PFSK-1 (cell line): ENCODE data around the gene SLC2A6.

Experiments used
- FOXP2 ChIP-seq: optimal IDR thresholded peaks from 2 replicates; pipeline ENCODE3; 2011; ENCODE audit warnings: borderline replicate concordance, control low read depth, inconsistent platforms; ENCODE audit not compliant: insufficient read depth; ENCODE audit errors: extremely low read length, extremely low read depth
- POLR2AphosphoS5 ChIP-seq: IDR thresholded peaks from 2 replicates; pipeline ENCODE4 v1.6.1; 2012; ENCODE audit warnings: low read depth, mild to moderate bottlenecking, control low read depth, low read length, moderate library complexity
- REST ChIP-seq, 2 experiments: IDR thresholded peaks; 2 replicates each; pipeline versions ENCODE4 v1.6.1 to v1.8.0; 2011 to 2012; ENCODE audit warnings: low read depth in 2 of 2, low read length in 2 of 2, control low read depth in 1 of 2, inconsistent platforms in 1 of 2, mild to moderate bottlenecking in 1 of 2, moderate library complexity in 1 of 2; ENCODE audit not compliant: insufficient read depth in 1 of 2
- SIN3A ChIP-seq: IDR thresholded peaks from 2 replicates; pipeline ENCODE4 v1.6.1; 2012; ENCODE audit warnings: mild to moderate bottlenecking, low read length, moderate library complexity, borderline replicate concordance; ENCODE audit not compliant: insufficient read depth
- TAF1 ChIP-seq: IDR thresholded peaks from 2 replicates; pipeline ENCODE4 v1.6.1; 2012; ENCODE audit warnings: low read length, control low read depth, borderline replicate concordance; ENCODE audit not compliant: insufficient read depth

The SLC2A6 gene

GRCh38 chr9:133452562-133452961 is 26.3 kb downstream of the SLC2A6 start:
- no peak for TF ChIP-seq POLR2AphosphoS5
- no peak for TF ChIP-seq FOXP2
- no peak for TF ChIP-seq SIN3A
- TF ChIP-seq REST (IDR thresholded peaks at IDR 0.05; ENCODE audit: insufficient read depth in 1 of 2, low read depth in 2 of 2, low read length in 2 of 2) = no peak
- no peak for TF ChIP-seq TAF1

GRCh38 chr9:133449760-133450159 is 29.1 kb downstream of the SLC2A6 start:
- TF ChIP-seq POLR2AphosphoS5 (no peak), FOXP2 (no peak), SIN3A (no peak), TAF1 (no peak), REST (IDR thresholded peaks at IDR 0.05; ENCODE audit: insufficient read depth in 1 of 2, low read depth in 2 of 2, low read length in 2 of 2) (no peak)

- TF ChIP-seq SIN3A (no peak), POLR2AphosphoS5 (no peak), FOXP2 (no peak), REST (IDR thresholded peaks at IDR 0.05; ENCODE audit: insufficient read depth in 1 of 2, low read depth in 2 of 2, low read length in 2 of 2) (no peak), TAF1 (no peak)
Observed at GRCh38 chr9:133448487-133448972, 30.4 kb downstream of the SLC2A6 start.

GRCh38 chr9:133445293-133445969 is 33.5 kb downstream of the SLC2A6 start:
- no peak for TF ChIP-seq REST (IDR thresholded peaks at IDR 0.05; ENCODE audit: insufficient read depth in 1 of 2, low read depth in 2 of 2, low read length in 2 of 2)
- TF ChIP-seq POLR2AphosphoS5 = no peak
- no peak for TF ChIP-seq TAF1
- no peak for TF ChIP-seq FOXP2
- TF ChIP-seq SIN3A = no peak

GRCh38 chr9:133443982-133444381 is 34.9 kb downstream of the SLC2A6 start:
- TF ChIP-seq POLR2AphosphoS5 = no peak
- no peak for TF ChIP-seq TAF1
- no peak for TF ChIP-seq FOXP2
- TF ChIP-seq REST (IDR thresholded peaks at IDR 0.05; ENCODE audit: insufficient read depth in 1 of 2, low read depth in 2 of 2, low read length in 2 of 2) = no peak
